Common myeloid progenitor, CD34-positive (primary cell): ENCODE measurements around the gene SEZ6.

Source experiments
- CTCF ChIA-PET: fragments of 350-600 bp; sonication (Branson Sonifier 250); formaldehyde crosslinking; loops from one replicate; lab custom pipeline; 2021; ENCODE audit warnings: antibody characterized with exemption; lab: Charles Lee
- POLR2A ChIA-PET: fragments of 350-600 bp; sonication (Branson Sonifier 250); formaldehyde crosslinking; loops from one replicate; lab custom pipeline; 2021; ENCODE audit warnings: antibody characterized with exemption; lab: Charles Lee
- DNase-seq, 3 donors: peaks; one replicate each; pipeline versions ENCODE4 v3.0.0 to v3.0.0-alpha.2; 2013
- H3K27ac ChIP-seq, 2 experiments: 1 replicate in 1 of 2; 2 replicates in 1 of 2; pipeline ENCODE4 v1.7.0; 2013; ENCODE audit warnings: inconsistent platforms in 2 of 2, low read length in 2 of 2, mild to moderate bottlenecking in 2 of 2, low read depth in 1 of 2, moderate library complexity in 1 of 2; ENCODE audit not compliant: severe bottlenecking in 2 of 2, insufficient read depth in 1 of 2, poor library complexity in 1 of 2
- H3K27me3 ChIP-seq, 5 experiments: replicated peaks in 2 of 5; 1 replicate in 3 of 5; 2 replicates in 2 of 5; pipeline versions ENCODE4 v1.6.1 to v1.7.0; 2013; ENCODE audit warnings: low read length in 4 of 5, mild to moderate bottlenecking in 2 of 5, moderate library complexity in 2 of 5, inconsistent platforms in 1 of 5; ENCODE audit not compliant: insufficient read depth in 5 of 5, control insufficient read depth in 4 of 5
- H3K36me3 ChIP-seq, 4 experiments: 1 replicate in 2 of 4; 2 replicates in 2 of 4; pipeline versions ENCODE4 v1.6.1 to v1.7.0; 2013; ENCODE audit warnings: low read length in 3 of 4, control low read depth in 1 of 4, mild to moderate bottlenecking in 1 of 4; ENCODE audit not compliant: control insufficient read depth in 4 of 4, insufficient read depth in 4 of 4
- H3K4me1 ChIP-seq, 4 experiments: 1 replicate in 3 of 4; 2 replicates in 1 of 4; pipeline versions ENCODE4 v1.6.1 to v1.7.1; 2013; ENCODE audit warnings: low read length in 3 of 4, mild to moderate bottlenecking in 3 of 4, control low read depth in 1 of 4, inconsistent platforms in 1 of 4, moderate library complexity in 1 of 4; ENCODE audit not compliant: control insufficient read depth in 4 of 4, insufficient read depth in 4 of 4; ENCODE audit errors: control extremely low read depth in 1 of 4
- H3K4me3 ChIP-seq, 7 experiments: 1 replicate in 4 of 7; 2 replicates in 3 of 7; pipeline versions ENCODE4 v1.5.1 to v1.7.0; 2013; ENCODE audit warnings: mild to moderate bottlenecking in 7 of 7, low read length in 6 of 7, moderate library complexity in 6 of 7, inconsistent platforms in 2 of 7, low read depth in 2 of 7, control low read depth in 1 of 7; ENCODE audit not compliant: insufficient read depth in 4 of 7, control insufficient read depth in 1 of 7; ENCODE audit errors: extremely low read depth in 1 of 7
- H3K9me3 ChIP-seq, 5 experiments: 1 replicate in 4 of 5; 2 replicates in 1 of 5; pipeline versions ENCODE4 v1.6.1 to v1.7.1; 2013; ENCODE audit warnings: low read length in 4 of 5, mild to moderate bottlenecking in 2 of 5, inconsistent platforms in 1 of 5, low read depth in 1 of 5, moderate library complexity in 1 of 5; ENCODE audit not compliant: control insufficient read depth in 4 of 5, insufficient read depth in 2 of 5; ENCODE audit errors: control extremely low read depth in 1 of 5
- WGBS: methylation state at CpG from one replicate; pipeline ENCODE4 v1.1.5; 2013; ENCODE audit not compliant: insufficient coverage; 5-methylcytosine and 5-hydroxymethylcytosine counted together

The SEZ6 gene

GRCh38 chr17:29042026-29042678 is 36.3 kb upstream of the SEZ6 start:
- Histone ChIP-seq H3K4me1 (peaks cover 0 to 14% (median 12%) of the 10 kb centered on the region in 4 experiments), H3K36me3 (no peaks in the 10 kb centered on the region), H3K9me3 (no peaks in the 10 kb centered on the region), H3K4me3 (peak overlapping the region in 4 of 7 experiments; percentile 26 to 58 (median 42)), H3K27ac (no peak overlapping the region), H3K27me3 (peaks cover 0 to 13% (median 10%) of the 10 kb centered on the region in 5 experiments)
- no peak for DNase-seq
- ChIA-PET POLR2A (interaction anchor here (0.6 kb wide), 1 partner anchor 51 kb away, joined by 3 read pairs; no protein-coding TSS in a partner anchor), CTCF (no interaction called here)
- 94% methylated on average over 3 of the region's 11 CpGs for WGBS

- Histone ChIP-seq H3K9me3 (no peaks in the 10 kb centered on the region), H3K4me1 (peaks cover 0 to 14% (median 12%) of the 10 kb centered on the region in 4 experiments), H3K27ac (no peak overlapping the region), H3K36me3 (no peaks in the 10 kb centered on the region), H3K27me3 (peaks cover 0 to 13% (median 12%) of the 10 kb centered on the region in 5 experiments), H3K4me3 (no peak overlapping the region)
- DNase-seq, result no peak
- 96% methylated on average over 6 of the region's 6 CpGs for WGBS
- ChIA-PET CTCF (no interaction called here), POLR2A (interaction anchor here (0.6 kb wide), 1 partner anchor 52 kb away, joined by 3 read pairs; no protein-coding TSS in a partner anchor)
Measured at GRCh38 chr17:29041571-29041970, 35.7 kb upstream of the SEZ6 start.

GRCh38 chr17:29041091-29041490 is 35.3 kb upstream of the SEZ6 start:
- Histone ChIP-seq H3K4me3 (no peak overlapping the region), H3K36me3 (no peaks in the 10 kb centered on the region), H3K27ac (no peak overlapping the region), H3K4me1 (peaks cover 0 to 14% (median 12%) of the 10 kb centered on the region in 4 experiments), H3K27me3 (peaks cover 2 to 15% (median 10%) of the 10 kb centered on the region in 5 experiments), H3K9me3 (no peaks in the 10 kb centered on the region)
- ChIA-PET CTCF (no interaction called here), POLR2A (no interaction called here)
- WGBS, result 90% methylated on average over 2 of the region's 2 CpGs
- no peak for DNase-seq

GRCh38 chr17:29039764-29040598 is 34.1 kb upstream of the SEZ6 start:
- H3K9me3 ChIP-seq, result peaks cover 0 to 7% (median 5%) of the 10 kb centered on the region in 5 experiments
- no peak overlapping the region for H3K27ac ChIP-seq
- 98% methylated on average over 8 of the region's 13 CpGs for WGBS
- peaks cover 0 to 14% (median 12%) of the 10 kb centered on the region in 4 experiments for H3K4me1 ChIP-seq
- ChIA-PET CTCF (interaction anchor here (0.8 kb wide), 1 partner anchor 77 kb away, joined by 4 read pairs; no protein-coding TSS in a partner anchor), POLR2A (interaction anchor here (0.6 kb wide), 1 partner anchor 15 kb away, joined by 3 read pairs; no protein-coding TSS in a partner anchor)
- no peaks in the 10 kb centered on the region for H3K36me3 ChIP-seq
- no peak for DNase-seq
- H3K27me3 ChIP-seq, result peaks cover 2 to 17% (median 10%) of the 10 kb centered on the region in 5 experiments
- H3K4me3 ChIP-seq, result no peak overlapping the region

- H3K9me3 ChIP-seq, result peaks cover 0 to 23% (median 11%) of the 10 kb centered on the region in 5 experiments
- POLR2A ChIA-PET, result no interaction called here
- no peak overlapping the region for H3K4me3 ChIP-seq
- H3K27ac ChIP-seq, result no peak overlapping the region
- no peak for DNase-seq
- H3K4me1 ChIP-seq, result peaks cover 0 to 13% (median 12%) of the 10 kb centered on the region in 4 experiments
- WGBS, result 59% methylated on average over 15 of the region's 15 CpGs
- CTCF ChIA-PET, result interaction anchor here (0.8 to 1.2 kb wide), 2 partner anchors 11 to 182 kb away, joined by 3 to 4 read pairs; no protein-coding TSS in a partner anchor
- no peaks in the 10 kb centered on the region for H3K36me3 ChIP-seq
- H3K27me3 ChIP-seq, result peaks cover 4 to 27% (median 10%) of the 10 kb centered on the region in 5 experiments
Measured at GRCh38 chr17:29038085-29038795, 32.4 kb upstream of the SEZ6 start.

- CTCF ChIA-PET, result no interaction called here
- peaks cover 0 to 10% (median 7%) of the 10 kb centered on the region in 4 experiments for H3K4me1 ChIP-seq
- POLR2A ChIA-PET, result no interaction called here
- H3K27ac ChIP-seq, result no peak overlapping the region
- H3K36me3 ChIP-seq, result no peaks in the 10 kb centered on the region
- peaks cover 6 to 32% (median 10%) of the 10 kb centered on the region in 5 experiments for H3K27me3 ChIP-seq
- H3K4me3 ChIP-seq, result no peak overlapping the region
- WGBS, result 86% methylated on average over 9 of the region's 10 CpGs
- no peak for DNase-seq
- peaks cover 0 to 24% (median 11%) of the 10 kb centered on the region in 5 experiments for H3K9me3 ChIP-seq
Measured at GRCh38 chr17:29037739-29038084, 31.9 kb upstream of the SEZ6 start.
